Gastroesophageal sphincter (tissue), 3 donors: ENCODE measurements around the gene TMUB2.

ENCODE experiments used
- CTCF ChIP-seq, 4 experiments: fragments of 200-600 bp in 2 of 4; fragments of 450-650 bp in 2 of 4; sonication (generic) in 1 of 4; IDR thresholded peaks; one replicate each; pipeline ENCODE4 v1.5.1; 2017 to 2019; ENCODE audit warnings: antibody characterized with exemption in 4 of 4, mild to moderate bottlenecking in 2 of 4, moderate library complexity in 2 of 4
- EP300 ChIP-seq: sonication (generic); formaldehyde crosslinking; IDR thresholded peaks from one replicate; pipeline ENCODE4 v1.6.1; 2017; ENCODE audit warnings: antibody characterized with exemption, mild to moderate bottlenecking
- POLR2A ChIP-seq, 2 donors: fragments of 450-650 bp; IDR thresholded peaks; one replicate each; pipeline ENCODE4 v1.6.1; 2017; ENCODE audit warnings: antibody characterized with exemption in 2 of 2, mild to moderate bottlenecking in 2 of 2, moderate library complexity in 1 of 2
- POLR2AphosphoS5 ChIP-seq: sonication (generic); formaldehyde crosslinking; IDR thresholded peaks from one replicate; pipeline ENCODE4 v1.6.1; 2017; ENCODE audit warnings: antibody characterized with exemption

GRCh38 chr17:44206825-44207155, 20.0 kb downstream of the TMUB2 start:
- TF ChIP-seq CTCF (IDR thresholded peaks at IDR 0.05) (no peak), EP300 (no peak), POLR2AphosphoS5 (no peak), POLR2A (IDR thresholded peaks at IDR 0.05) (no peak)
